HG02798 (cell line): ENCODE results near the gene AMHR2.

Experiments
- ATAC-seq: cut with Tn5 transposase; IDR thresholded peaks from one replicate; pipeline ENCODE4 v1.9.1; 2021; ENCODE audit warnings: mild to moderate bottlenecking; ENCODE audit not compliant: unreplicated experiment, poor library complexity

Gene AMHR2

GRCh38 chr12:53474819-53475218 lies 51.2 kb downstream of the AMHR2 start:
- ATAC-seq: no peak

- no peak for ATAC-seq
Observed at GRCh38 chr12:53476769-53477209, 53.1 kb downstream of the AMHR2 start.

GRCh38 chr12:53478865-53479264 lies 55.2 kb downstream of the AMHR2 start:
- no peak for ATAC-seq

- no peak for ATAC-seq
Observed at GRCh38 chr12:53479331-53479730, 55.7 kb downstream of the AMHR2 start.

GRCh38 chr12:53480491-53481442 lies 57.1 kb downstream of the AMHR2 start:
- no peak for ATAC-seq
